Left ventricle myocardium superior (tissue), 1 donor: Measurements from ENCODE around the gene USP47. TPM values are rescaled to one million over a fixed set of nuclear protein-coding genes. Genes with fewer than 3 reads are reported as not detected.
A peak's percentile ranks its signal among the peaks of the same experiment; 100 is the strongest.

Source experiments
- ATAC-seq: fragments of 200-7000 bp; cut with Tn5 transposase; one replicate; pipeline ENCODE4 v1.9.1; 2020; ENCODE audit warnings: mild to moderate bottlenecking, moderate library complexity
- DNase-seq: peaks from one replicate; pipeline ENCODE4 v3.0.0-alpha.2; 2020
- intact Hi-C: fragments of 100-400 bp; cut with micrococcal nuclease; formaldehyde crosslinking; loops from one replicate; pipeline ENCODE4 v1.11.0; 2022
- total RNA-seq: library from RNA; stranded (reverse); fragmentation: NEBNext Ultra II Directional; extraction: Animal tissue kit (Norgen Biotek cat#: 25700); gene quantifications from one replicate; pipeline ENCODE4 v1.2.1, GENCODE V29; 2021
- donor health status: DM: no; HTN: yes; CAD: no; lungs with severe emphysema.

The USP47 gene
- total RNA-seq, 1 donor from 2014 or later = 51.5 TPM

DNA sequence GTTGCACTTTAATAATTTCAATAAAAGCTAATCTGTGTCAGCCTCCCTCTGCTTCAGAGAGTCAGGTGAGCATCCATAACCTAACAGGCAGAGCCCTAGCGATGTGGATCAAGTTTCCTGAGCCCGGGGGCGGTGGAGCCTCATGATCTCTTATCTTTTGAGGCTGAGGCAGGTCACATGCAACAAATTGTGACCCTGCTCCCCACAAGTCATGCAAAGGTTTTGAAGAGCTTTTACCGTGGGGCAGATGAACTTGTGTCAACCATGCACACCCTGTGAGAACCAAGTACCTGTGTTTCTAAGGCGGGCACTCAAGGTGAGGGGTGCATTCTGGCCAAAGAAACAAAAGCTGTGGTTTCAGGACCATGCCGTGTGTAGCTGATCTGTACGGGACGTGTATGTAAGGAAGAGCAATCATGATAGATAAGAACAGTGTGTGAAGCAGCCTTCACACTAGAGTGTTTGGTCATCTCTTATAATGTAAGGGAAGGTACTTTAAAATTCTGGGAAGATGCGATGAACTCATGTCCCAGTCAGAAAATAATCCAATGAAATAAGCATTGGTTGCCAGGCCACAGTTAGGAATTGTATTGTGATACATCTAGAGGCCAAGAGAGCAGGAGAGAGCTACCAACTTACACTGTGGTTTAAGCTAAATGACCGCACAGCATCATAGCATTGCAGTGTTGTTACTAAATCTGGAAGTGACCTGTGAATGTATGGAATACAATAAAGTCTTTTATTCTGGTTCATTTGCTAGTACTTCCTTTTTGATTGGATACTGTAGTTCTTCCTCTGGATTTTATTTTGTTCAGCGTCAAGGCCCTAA, 116.8 kb downstream of the USP47 start:
- no peak for ATAC-seq
- DNase-seq = no peak
- intact Hi-C loops = no loop called here

GRCh38 chr11:11959601-11960000, 117.8 kb downstream of the USP47 start:
- intact Hi-C loops = no loop called here
- no peak for ATAC-seq

DNA sequence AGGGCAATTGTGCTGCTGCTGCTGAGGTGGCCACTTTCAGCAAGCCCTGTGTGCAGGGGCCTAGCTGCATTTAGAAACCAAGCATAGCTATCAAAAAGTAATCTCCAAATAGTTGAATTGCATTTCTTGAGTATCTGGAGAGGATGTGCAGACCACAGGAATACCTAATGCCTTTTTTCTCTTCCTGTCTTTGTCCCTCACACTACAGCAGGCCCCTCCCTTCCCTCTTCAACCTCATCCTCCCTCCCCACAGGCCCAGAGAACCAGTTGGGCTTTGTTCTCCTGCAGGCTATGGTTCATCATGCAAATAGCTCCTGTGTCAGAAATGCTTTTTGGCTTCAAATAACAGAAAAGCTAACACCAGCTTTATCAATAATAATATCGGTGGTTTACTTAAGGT, 118.9 kb downstream of the USP47 start:
- no peak for ATAC-seq
- intact Hi-C loops = no loop called here

More at GRCh38 chr11:11959601-11960000, 117.8 kb downstream of the USP47 start:
- no peak for DNase-seq

GRCh38 chr11:11961399-11962028, 119.7 kb downstream of the USP47 start:
- intact Hi-C loops = no loop called here

More for the DNA sequence above, 118.9 kb downstream of the USP47 start:
- DNase-seq = no peak

GRCh38 chr11:11963067-11963466, 121.3 kb downstream of the USP47 start:
- ATAC-seq = no peak
- intact Hi-C loops = no loop called here
- DNase-seq = no peak

More at GRCh38 chr11:11961399-11962028, 119.7 kb downstream of the USP47 start:
- ATAC-seq (no peak), DNase-seq (no peak)

- DNase-seq (peak; percentile 34), ATAC-seq (peak; percentile 71)
- intact Hi-C loops = no loop called here
These were observed 122.3 kb downstream of the USP47 start for GRCh38 chr11:11963842-11964773.

- no peak for ATAC-seq
- DNase-seq = no peak
- intact Hi-C loops = no loop called here
These were observed 123.0 kb downstream of the USP47 start for GRCh38 chr11:11964774-11965150.

DNA sequence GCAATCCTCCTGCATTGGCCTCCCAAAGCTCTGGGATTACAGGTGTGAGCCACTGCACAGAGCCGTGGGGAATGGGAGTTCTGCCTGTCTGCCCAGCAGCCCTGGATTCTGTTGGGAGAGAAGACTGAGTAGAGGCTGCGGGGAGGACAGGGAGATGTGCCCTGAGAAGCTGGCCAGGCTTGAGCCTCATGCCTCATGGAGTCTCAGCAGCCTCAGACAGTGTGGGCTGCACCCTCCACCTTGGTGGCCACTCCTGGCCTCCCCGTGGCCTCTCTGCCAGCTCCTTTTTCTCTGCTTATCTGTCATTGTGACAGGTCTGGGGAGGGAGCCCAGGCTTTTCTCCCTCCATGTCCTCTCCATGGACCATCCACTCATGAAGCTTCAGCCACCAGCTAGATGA, 123.4 kb downstream of the USP47 start:
- no peak for DNase-seq
- no peak for ATAC-seq
- intact Hi-C loops = no loop called here

- intact Hi-C loops = no loop called here
- ATAC-seq (no peak), DNase-seq (no peak)
These were observed 124.0 kb downstream of the USP47 start for GRCh38 chr11:11965656-11966353.

DNA sequence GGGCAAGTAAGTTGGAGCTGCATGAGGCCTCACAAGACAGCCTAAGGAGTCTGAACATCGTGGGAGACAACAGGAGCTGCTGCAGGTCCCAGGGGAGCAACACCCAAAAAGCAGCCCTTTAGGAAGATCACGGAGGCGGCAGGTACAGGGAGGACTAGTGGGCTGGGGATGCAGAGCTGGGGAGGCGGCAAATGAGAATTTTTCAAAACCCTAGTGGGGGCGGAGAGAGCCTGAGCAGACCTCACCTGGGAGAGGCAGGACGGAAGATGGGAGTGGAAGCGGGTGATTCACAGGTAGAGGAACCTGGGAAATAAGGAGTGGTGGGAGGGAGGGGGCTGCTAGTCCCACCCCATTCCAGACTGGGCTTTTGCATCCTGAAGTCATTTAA, 124.6 kb downstream of the USP47 start:
- no peak for ATAC-seq
- intact Hi-C loops = no loop called here
- no peak for DNase-seq

DNA sequence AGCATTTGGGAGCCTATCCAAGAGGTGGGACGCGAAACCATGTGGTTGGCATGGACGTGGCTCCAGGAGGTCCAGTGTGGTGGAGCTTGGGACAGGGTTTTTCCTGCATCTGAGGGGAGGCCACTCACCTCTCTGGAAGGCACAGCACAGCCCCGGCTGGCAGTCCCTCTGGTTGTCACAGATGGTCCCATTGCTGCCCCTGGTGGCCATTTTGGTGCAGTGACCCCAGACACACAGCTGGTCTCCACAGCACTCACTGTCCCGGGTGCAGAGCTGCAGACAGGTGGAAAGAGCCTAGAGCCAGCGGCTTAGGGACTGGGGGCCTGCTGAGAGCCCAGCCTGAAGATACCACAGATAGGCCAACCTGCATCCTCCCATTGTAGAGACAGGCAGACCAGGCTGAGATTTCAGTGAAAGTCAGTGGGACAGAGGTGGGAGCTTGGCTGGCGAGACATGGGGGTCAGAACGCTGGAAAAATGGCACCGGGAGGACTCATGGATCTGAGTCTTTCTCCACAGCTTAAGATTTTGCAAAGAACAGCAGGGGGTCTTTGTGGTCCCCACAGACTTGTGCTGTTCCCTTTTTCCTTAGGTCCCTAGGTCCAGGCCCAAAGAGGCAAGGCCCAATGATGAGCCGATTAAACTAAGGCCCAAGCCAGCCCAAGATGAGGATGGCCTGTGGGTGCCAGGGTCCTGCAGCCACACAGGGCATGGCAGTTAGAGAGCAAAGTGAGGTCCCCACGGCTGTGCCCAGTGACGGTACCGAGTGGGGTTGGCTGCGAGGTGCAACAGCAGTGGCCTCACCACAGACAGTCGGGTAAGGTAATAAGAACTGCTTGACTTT, 125.3 kb downstream of the USP47 start:
- intact Hi-C loops = no loop called here
- peak; percentile 89 for DNase-seq
- ATAC-seq = peak; percentile 65

- intact Hi-C loops = no loop called here
- DNase-seq (no peak), ATAC-seq (no peak)
These were observed 126.1 kb downstream of the USP47 start for GRCh38 chr11:11967669-11968510.

DNA sequence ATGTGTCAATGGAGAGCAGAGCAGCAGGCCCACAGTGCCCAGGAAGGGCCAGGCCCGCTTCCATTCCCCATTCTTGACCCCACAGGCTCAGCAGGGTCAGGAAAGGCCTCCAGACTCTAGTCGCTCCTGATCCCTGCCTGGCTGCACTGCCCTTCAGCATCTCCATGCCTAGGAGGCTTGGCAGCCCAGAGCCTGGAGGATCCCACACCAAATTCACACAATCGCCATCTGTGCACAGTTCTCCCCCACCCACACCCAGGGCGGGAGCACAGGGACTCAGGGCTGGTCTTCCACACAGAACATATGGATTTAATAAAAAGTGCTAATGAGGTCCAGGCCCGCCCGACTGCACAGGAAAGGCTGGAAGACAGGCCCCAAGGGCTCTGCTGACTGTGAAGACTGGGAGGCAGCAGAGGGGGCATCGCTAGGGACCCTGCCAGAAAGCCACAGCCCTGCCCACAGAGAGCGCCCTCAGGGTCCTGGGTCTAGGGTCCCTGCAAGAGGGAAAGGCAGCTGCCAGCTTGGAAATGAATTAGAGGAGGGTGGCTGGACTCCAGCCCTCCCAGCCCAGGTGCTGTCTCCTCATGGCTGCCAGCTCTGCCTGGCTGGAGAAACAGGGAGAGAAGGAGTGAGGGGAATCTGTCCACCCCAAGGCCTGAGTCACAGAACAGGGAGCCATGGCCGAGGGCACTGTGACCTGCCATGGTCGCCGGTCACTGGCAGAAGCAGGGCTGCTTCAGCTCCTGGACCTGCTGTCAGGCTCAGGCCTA, 126.9 kb downstream of the USP47 start:
- ATAC-seq (no peak), DNase-seq (no peak)

DNA sequence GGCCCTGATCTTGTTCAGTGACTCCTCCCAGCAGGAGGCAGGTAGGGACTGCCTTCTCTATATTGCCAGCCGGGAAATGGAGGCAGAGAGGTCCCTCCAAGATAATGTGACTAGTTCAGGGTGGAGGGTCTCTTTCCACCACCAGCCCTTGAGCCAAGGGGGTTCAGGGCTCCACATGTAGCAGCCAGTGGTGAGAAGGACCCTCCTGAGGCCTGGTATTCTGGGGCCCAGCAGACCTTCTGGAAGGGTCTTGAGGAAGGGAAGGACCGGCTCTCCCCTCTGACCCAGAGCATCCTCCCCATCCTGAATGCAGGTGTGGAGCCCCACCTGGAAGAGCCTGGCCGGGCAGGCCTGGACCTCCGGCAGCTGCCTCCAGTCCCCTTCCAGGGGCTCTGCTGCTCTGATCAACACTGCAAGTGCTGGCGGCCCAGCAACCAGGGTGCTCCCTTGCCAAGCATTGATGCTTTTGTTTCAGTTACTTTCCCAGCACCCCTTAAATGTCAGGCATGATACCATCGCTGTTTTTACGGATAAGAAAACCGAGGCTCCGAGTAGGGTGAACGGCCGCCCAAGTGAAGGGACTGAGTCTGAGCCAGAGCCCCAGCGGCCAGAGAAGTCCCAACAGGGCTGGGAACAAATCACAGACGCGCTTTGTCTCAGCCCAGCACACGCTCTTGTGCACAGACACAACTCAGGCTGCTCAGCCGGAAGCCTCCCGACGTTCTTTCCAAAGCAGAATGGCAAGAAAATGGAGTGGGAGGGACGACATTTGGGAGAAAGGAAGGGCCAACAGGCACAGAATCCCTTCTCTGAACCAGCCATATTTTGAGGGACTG, 127.8 kb downstream of the USP47 start:
- DNase-seq (no peak), ATAC-seq (peak; percentile 16)
- intact Hi-C loops = no loop called here

More for the DNA sequence above, 126.9 kb downstream of the USP47 start:
- intact Hi-C loops = no loop called here

- DNase-seq (no peak), ATAC-seq (no peak)
- intact Hi-C loops = no loop called here
These were observed 128.8 kb downstream of the USP47 start for GRCh38 chr11:11970556-11970955.
